ENCODE measurements around the gene CAMK2D.

DNA sequence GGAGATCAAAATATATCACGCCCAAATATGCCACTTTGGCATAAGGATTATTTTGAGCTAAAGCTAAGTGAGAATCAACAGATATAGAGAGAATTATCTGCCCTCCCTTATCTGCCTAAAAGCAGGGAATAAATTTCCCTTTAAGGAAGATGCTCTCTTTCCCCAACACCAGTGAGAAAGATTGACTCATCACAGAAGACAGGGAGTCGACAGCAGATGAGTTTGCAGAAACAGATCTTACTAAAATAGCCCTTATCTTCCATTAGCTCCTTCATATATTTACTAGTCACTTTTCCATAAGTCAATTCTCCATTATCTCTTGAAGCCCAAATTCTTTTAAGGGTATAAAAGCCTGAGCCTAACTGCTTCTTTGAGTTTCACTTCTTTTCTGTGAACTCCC, 156.6 kb downstream of the CAMK2D start:
- TF ChIP-seq, protein P1, sequence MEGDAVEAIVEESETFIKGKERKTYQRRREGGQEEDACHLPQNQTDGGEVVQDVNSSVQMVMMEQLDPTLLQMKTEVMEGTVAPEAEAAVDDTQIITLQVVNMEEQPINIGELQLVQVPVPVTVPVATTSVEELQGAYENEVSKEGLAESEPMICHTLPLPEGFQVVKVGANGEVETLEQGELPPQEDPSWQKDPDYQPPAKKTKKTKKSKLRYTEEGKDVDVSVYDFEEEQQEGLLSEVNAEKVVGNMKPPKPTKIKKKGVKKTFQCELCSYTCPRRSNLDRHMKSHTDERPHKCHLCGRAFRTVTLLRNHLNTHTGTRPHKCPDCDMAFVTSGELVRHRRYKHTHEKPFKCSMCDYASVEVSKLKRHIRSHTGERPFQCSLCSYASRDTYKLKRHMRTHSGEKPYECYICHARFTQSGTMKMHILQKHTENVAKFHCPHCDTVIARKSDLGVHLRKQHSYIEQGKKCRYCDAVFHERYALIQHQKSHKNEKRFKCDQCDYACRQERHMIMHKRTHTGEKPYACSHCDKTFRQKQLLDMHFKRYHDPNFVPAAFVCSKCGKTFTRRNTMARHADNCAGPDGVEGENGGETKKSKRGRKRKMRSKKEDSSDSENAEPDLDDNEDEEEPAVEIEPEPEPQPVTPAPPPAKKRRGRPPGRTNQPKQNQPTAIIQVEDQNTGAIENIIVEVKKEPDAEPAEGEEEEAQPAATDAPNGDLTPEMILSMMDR (IDR thresholded peaks at IDR 0.05; ENCODE audit: low read depth, low read length, missing input control) = no peak
- TF ChIP-seq TAF1 (conservative IDR thresholded peaks at IDR 0.05) (no peak), RAD21 (IDR thresholded peaks at IDR 0.05) (no peak), SP1 (IDR thresholded peaks at IDR 0.05) (no peak), GABPA (IDR thresholded peaks at IDR 0.05 in 1 of 2, conservative IDR thresholded peaks at IDR 0.05 in 1 of 2) (no peak), YY1 (IDR thresholded peaks at IDR 0.05) (no peak)
- TF ChIP-seq, protein P2, sequence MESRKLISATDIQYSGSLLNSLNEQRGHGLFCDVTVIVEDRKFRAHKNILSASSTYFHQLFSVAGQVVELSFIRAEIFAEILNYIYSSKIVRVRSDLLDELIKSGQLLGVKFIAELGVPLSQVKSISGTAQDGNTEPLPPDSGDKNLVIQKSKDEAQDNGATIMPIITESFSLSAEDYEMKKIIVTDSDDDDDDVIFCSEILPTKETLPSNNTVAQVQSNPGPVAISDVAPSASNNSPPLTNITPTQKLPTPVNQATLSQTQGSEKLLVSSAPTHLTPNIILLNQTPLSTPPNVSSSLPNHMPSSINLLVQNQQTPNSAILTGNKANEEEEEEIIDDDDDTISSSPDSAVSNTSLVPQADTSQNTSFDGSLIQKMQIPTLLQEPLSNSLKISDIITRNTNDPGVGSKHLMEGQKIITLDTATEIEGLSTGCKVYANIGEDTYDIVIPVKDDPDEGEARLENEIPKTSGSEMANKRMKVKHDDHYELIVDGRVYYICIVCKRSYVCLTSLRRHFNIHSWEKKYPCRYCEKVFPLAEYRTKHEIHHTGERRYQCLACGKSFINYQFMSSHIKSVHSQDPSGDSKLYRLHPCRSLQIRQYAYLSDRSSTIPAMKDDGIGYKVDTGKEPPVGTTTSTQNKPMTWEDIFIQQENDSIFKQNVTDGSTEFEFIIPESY (IDR thresholded peaks at IDR 0.05) = no peak
